CD4-positive, alpha-beta T cell (primary cell): Measurements from ENCODE around the gene TNS1. TPM values are rescaled to one million over a fixed set of nuclear protein-coding genes. Genes with fewer than 3 reads are reported as not detected.

Source experiments
- ATAC-seq: fragments of 200-7000 bp; cut with Tn5 transposase; one replicate; pipeline ENCODE4 v1.10.0; 2022; ENCODE audit warnings: mild to moderate bottlenecking; ENCODE audit not compliant: poor library complexity
- CTCF ChIA-PET: fragments of 350-600 bp; sonication (Branson Sonifier 250); formaldehyde crosslinking; loops from one replicate; lab custom pipeline; 2021; ENCODE audit warnings: antibody characterized with exemption, inconsistent platforms; lab: Charles Lee
- POLR2A ChIA-PET: fragments of 350-600 bp; sonication (Branson Sonifier 250); formaldehyde crosslinking; loops from one replicate; lab custom pipeline; 2021; ENCODE audit warnings: antibody characterized with exemption, inconsistent platforms; lab: Charles Lee
- DNase-seq, 14 experiments: peaks; one replicate each; pipeline ENCODE4 v3.0.0-alpha.2; 2013 to 2020; ENCODE audit warnings: mixed read lengths in 2 of 14
- H3K27ac ChIP-seq, 2 donors: one replicate each; pipeline versions ENCODE4 v1.5.1 to v1.7.0; 2013; ENCODE audit warnings: low read length in 2 of 2, low read depth in 1 of 2, mild to moderate bottlenecking in 1 of 2
- H3K27me3 ChIP-seq, 2 experiments: 1 replicate in 1 of 2; 2 replicates in 1 of 2; pipeline versions ENCODE4 v1.6.1 to v1.7.0; 2013; ENCODE audit warnings: low read length in 2 of 2, control low read depth in 1 of 2, mild to moderate bottlenecking in 1 of 2, moderate library complexity in 1 of 2; ENCODE audit not compliant: insufficient read depth in 2 of 2, control insufficient read depth in 1 of 2
- H3K36me3 ChIP-seq: one replicate; pipeline ENCODE4 v1.6.1; 2013; ENCODE audit warnings: low read length, control low read depth; ENCODE audit not compliant: insufficient read depth
- H3K4me1 ChIP-seq: one replicate; pipeline ENCODE4 v1.6.1; 2013; ENCODE audit warnings: low read length, control low read depth; ENCODE audit not compliant: insufficient read depth
- H3K4me3 ChIP-seq: one replicate; pipeline ENCODE4 v1.5.1; 2013; ENCODE audit warnings: mild to moderate bottlenecking, low read length, moderate library complexity
- H3K9me3 ChIP-seq, 2 experiments: 1 replicate in 1 of 2; 2 replicates in 1 of 2; pipeline versions ENCODE4 v1.6.1 to v1.7.0; 2013; ENCODE audit warnings: low read length in 2 of 2, mild to moderate bottlenecking in 2 of 2, control low read depth in 1 of 2, moderate library complexity in 1 of 2; ENCODE audit not compliant: control insufficient read depth in 1 of 2, insufficient read depth in 1 of 2
- H3K27ac Mint-ChIP-seq: one replicate; pipeline ENCODE4 v1.8.0; 2020; ENCODE audit warnings: mixed read lengths
- H3K27me3 Mint-ChIP-seq: one replicate; pipeline ENCODE4 v1.8.0; 2021; ENCODE audit warnings: mixed read lengths
- H3K36me3 Mint-ChIP-seq: one replicate; pipeline ENCODE4 v1.8.0; 2021; ENCODE audit warnings: low read depth, mixed read lengths
- H3K4me1 Mint-ChIP-seq: one replicate; pipeline ENCODE4 v1.8.0; 2021; ENCODE audit warnings: low read depth, mixed read lengths
- H3K4me3 Mint-ChIP-seq: one replicate; pipeline ENCODE4 v1.8.0; 2020; ENCODE audit warnings: mild to moderate bottlenecking, mixed read lengths
- H3K9me3 Mint-ChIP-seq: one replicate; pipeline ENCODE4 v1.8.0; 2020; ENCODE audit warnings: mixed read lengths
- CTCF ChIP-seq: fragments of 200-600 bp; IDR thresholded peaks from one replicate; pipeline ENCODE4 v1.8.0; 2022; ENCODE audit warnings: antibody characterized with exemption, mild to moderate bottlenecking
- intact Hi-C, 2 experiments: fragments of 100-400 bp; cut with DNase I in 1 of 2; cut with micrococcal nuclease in 1 of 2; formaldehyde crosslinking; loops; one replicate each; pipeline versions ENCODE4 v1.15.1 to v1.9.0; 2023 to 2025; cut with DNase I, micrococcal nuclease
- total RNA-seq, 174 experiments: library from RNA in 2 of 174; stranded (reverse) in 2 of 174; gene quantifications; one replicate each; pipeline ENCODE4 v1.2.3 and lab custom pipeline; 2021 to 2026

TNS1 gene
- total RNA-seq, 2 experiments from 2014 or later, result 0.25 to 0.34 TPM

GRCh38 chr2:218024336-218024735 is 21.5 kb upstream of the TNS1 start:
- CTCF ChIA-PET, result interaction anchor here (1.0 kb wide), 1 partner anchor 28 kb away, joined by 3 read pairs; no protein-coding TSS in a partner anchor
- no peak overlapping the region for H3K4me3 ChIP-seq
- H3K9me3 Mint-ChIP-seq, result no peaks in the 10 kb centered on the region
- POLR2A ChIA-PET, result no interaction called here
- intact Hi-C loops, result no loop called here
- H3K4me1 ChIP-seq, result peaks cover 2% of the 10 kb centered on the region
- ATAC-seq (no peak), DNase-seq (peak in 1 of 14 experiments; percentile 27)
- no peaks in the 10 kb centered on the region for H3K27me3 ChIP-seq
- no peaks in the 10 kb centered on the region for H3K36me3 Mint-ChIP-seq
- H3K27me3 Mint-ChIP-seq, result no peaks in the 10 kb centered on the region
- H3K9me3 ChIP-seq, result no peaks in the 10 kb centered on the region
- TF ChIP-seq CTCF, result no peak
- H3K36me3 ChIP-seq, result no peaks in the 10 kb centered on the region
- no peaks in the 10 kb centered on the region for H3K4me1 Mint-ChIP-seq
- no peak overlapping the region for H3K27ac ChIP-seq
- H3K4me3 Mint-ChIP-seq, result no peak overlapping the region
- H3K27ac Mint-ChIP-seq, result no peak overlapping the region

- intact Hi-C loops, result no loop called here
- no peak overlapping the region for H3K4me3 ChIP-seq
- ATAC-seq (no peak), DNase-seq (no peak)
- no peaks in the 10 kb centered on the region for H3K36me3 Mint-ChIP-seq
- no peaks in the 10 kb centered on the region for H3K4me1 Mint-ChIP-seq
- no peaks in the 10 kb centered on the region for H3K27me3 ChIP-seq
- CTCF ChIA-PET, result no interaction called here
- H3K4me1 ChIP-seq, result peaks cover 2% of the 10 kb centered on the region
- no peaks in the 10 kb centered on the region for H3K9me3 Mint-ChIP-seq
- no peaks in the 10 kb centered on the region for H3K9me3 ChIP-seq
- no peak for TF ChIP-seq CTCF
- POLR2A ChIA-PET, result no interaction called here
- no peak overlapping the region for H3K4me3 Mint-ChIP-seq
- H3K27me3 Mint-ChIP-seq, result no peaks in the 10 kb centered on the region
- H3K27ac Mint-ChIP-seq, result no peak overlapping the region
- no peaks in the 10 kb centered on the region for H3K36me3 ChIP-seq
- H3K27ac ChIP-seq, result no peak overlapping the region
Observed at GRCh38 chr2:218023636-218024035, 20.8 kb upstream of the TNS1 start.

GRCh38 chr2:218022851-218023530 is 20.2 kb upstream of the TNS1 start:
- ChIA-PET CTCF (no interaction called here), POLR2A (no interaction called here)
- Histone ChIP-seq H3K27ac (no peak overlapping the region), H3K4me1 (peaks cover 2% of the 10 kb centered on the region), H3K4me3 (no peak overlapping the region), H3K9me3 (no peaks in the 10 kb centered on the region), H3K27me3 (no peaks in the 10 kb centered on the region), H3K36me3 (no peaks in the 10 kb centered on the region)
- H3K27ac Mint-ChIP-seq, result no peak overlapping the region
- TF ChIP-seq CTCF, result no peak
- intact Hi-C loops, result no loop called here
- no peaks in the 10 kb centered on the region for H3K27me3 Mint-ChIP-seq
- H3K9me3 Mint-ChIP-seq, result no peaks in the 10 kb centered on the region
- no peak overlapping the region for H3K4me3 Mint-ChIP-seq
- no peak for ATAC-seq
- no peak for DNase-seq
- no peaks in the 10 kb centered on the region for H3K36me3 Mint-ChIP-seq
- H3K4me1 Mint-ChIP-seq, result no peaks in the 10 kb centered on the region
